ENCODE results near the gene GNL2. TPM values are rescaled to one million over a fixed set of nuclear protein-coding genes. Genes with fewer than 3 reads are reported as not detected.

The GNL2 gene
- total and polyA plus RNA-seq, 11 donors, result 19.4 to 76.7 (median 25.1) TPM

DNA sequence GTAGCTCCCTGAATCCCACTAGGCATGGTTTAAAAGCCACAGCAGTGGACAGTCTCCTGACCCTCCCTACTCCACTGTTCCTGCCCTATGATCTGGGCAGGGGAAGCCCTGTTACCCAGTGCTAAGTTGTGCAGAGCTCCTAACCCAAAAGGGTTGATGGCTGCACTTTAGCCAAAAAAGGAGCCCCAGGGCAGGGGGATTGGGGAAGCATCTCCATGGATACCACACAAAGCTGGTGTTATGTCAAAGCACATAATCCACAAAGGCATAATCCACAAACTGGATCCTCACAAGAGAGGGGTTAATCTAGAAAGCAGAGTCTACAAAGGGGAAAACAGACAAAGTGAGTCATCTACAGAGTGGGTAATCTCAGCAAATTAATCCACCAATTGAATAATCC, 33.3 kb upstream of the GNL2 start:
- no peak for ATAC-seq
- Histone ChIP-seq H3K27me3 (peaks cover 22 to 99% (median 74%) of the 10 kb centered on the region in 9 donors), H3K4me1 (peaks cover 0 to 7% (median 0%) of the 10 kb centered on the region in 12 donors), H3K9me3 (no peaks in the 10 kb centered on the region), H3K36me3 (no peaks in the 10 kb centered on the region), H3K4me3 (no peak overlapping the region), H3K27ac (no peak overlapping the region)
- DNase-seq, result no peak
- intact Hi-C loops (cut with DNase I), result no loop called here
- TF ChIP-seq, protein P1, sequence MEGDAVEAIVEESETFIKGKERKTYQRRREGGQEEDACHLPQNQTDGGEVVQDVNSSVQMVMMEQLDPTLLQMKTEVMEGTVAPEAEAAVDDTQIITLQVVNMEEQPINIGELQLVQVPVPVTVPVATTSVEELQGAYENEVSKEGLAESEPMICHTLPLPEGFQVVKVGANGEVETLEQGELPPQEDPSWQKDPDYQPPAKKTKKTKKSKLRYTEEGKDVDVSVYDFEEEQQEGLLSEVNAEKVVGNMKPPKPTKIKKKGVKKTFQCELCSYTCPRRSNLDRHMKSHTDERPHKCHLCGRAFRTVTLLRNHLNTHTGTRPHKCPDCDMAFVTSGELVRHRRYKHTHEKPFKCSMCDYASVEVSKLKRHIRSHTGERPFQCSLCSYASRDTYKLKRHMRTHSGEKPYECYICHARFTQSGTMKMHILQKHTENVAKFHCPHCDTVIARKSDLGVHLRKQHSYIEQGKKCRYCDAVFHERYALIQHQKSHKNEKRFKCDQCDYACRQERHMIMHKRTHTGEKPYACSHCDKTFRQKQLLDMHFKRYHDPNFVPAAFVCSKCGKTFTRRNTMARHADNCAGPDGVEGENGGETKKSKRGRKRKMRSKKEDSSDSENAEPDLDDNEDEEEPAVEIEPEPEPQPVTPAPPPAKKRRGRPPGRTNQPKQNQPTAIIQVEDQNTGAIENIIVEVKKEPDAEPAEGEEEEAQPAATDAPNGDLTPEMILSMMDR (IDR thresholded peaks at IDR 0.05), result no peak
- no peak for TF ChIP-seq POLR2A (IDR thresholded peaks at IDR 0.05)

DNA sequence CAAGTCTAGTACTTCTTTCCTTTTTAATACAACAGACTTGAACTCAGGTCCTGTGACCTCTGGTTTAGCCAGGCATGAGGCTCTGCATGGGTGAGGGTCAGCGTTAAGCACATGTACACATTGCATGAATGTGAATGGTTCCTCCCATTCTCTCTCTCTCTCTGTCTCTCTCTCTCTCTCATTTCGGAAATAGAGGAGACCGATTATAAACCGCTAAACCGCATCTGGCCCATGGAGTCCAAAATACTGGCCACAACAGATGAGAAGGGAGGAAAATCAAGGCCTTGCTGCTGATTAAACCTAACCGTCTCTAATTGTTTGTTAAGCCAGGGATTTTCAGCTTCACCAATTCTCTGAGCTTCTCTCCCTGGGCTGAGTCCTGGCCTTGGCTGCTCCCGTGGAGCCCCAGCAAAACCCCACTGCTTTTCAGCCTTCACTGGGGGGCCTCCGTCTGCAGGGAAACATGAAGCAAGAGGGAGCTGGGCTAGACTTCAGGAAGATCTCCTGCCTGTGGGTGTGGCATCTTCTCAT, 32.4 kb upstream of the GNL2 start:
- intact Hi-C loops (cut with DNase I), result no loop called here
- Histone ChIP-seq H3K36me3 (no peaks in the 10 kb centered on the region), H3K4me1 (no peaks in the 10 kb centered on the region), H3K4me3 (no peak overlapping the region), H3K27ac (no peak overlapping the region), H3K9me3 (no peaks in the 10 kb centered on the region), H3K27me3 (peaks cover 20 to 90% (median 69%) of the 10 kb centered on the region in 9 donors)
- 71 to 85% (median 78%) methylated on average over 8 of the region's 8 CpGs for WGBS, 4 donors
- ATAC-seq (no peak), DNase-seq (no peak)
- TF ChIP-seq, protein P1 (IDR thresholded peaks at IDR 0.05), result no peak
- no peak for TF ChIP-seq POLR2A (IDR thresholded peaks at IDR 0.05)

DNA sequence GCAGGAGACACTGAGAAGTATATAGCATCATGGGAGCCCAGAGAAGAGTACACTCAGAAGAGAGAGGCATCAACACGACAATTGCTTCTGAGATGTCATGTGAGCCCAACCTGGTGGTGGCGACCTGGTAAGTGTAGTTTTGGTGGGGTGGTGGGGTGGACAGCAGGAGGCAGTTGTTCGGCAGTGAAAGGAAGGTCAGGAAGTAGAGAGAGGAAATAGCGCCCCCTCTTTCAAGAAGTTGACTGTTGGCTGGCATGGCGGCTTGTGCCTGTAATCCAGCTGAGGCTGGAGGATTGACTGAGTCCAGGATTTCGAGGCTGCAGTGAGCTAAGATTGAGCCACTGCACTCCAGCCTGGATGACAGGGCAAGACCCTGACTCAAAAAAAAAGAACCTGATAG, 26.4 kb upstream of the GNL2 start:
- ATAC-seq (no peak), DNase-seq (no peak)
- WGBS, 4 donors, result 41 to 53% (median 47%) methylated on average over 6 of the region's 6 CpGs
- Histone ChIP-seq H3K36me3 (no peaks in the 10 kb centered on the region), H3K27me3 (peaks cover 0 to 75% (median 30%) of the 10 kb centered on the region in 9 donors), H3K9me3 (no peaks in the 10 kb centered on the region), H3K4me1 (no peaks in the 10 kb centered on the region), H3K4me3 (no peak overlapping the region), H3K27ac (no peak overlapping the region)
- TF ChIP-seq, protein P1 (IDR thresholded peaks at IDR 0.05), result no peak
- no peak for TF ChIP-seq POLR2A (IDR thresholded peaks at IDR 0.05)
- intact Hi-C loops (cut with DNase I), result no loop called here

DNA sequence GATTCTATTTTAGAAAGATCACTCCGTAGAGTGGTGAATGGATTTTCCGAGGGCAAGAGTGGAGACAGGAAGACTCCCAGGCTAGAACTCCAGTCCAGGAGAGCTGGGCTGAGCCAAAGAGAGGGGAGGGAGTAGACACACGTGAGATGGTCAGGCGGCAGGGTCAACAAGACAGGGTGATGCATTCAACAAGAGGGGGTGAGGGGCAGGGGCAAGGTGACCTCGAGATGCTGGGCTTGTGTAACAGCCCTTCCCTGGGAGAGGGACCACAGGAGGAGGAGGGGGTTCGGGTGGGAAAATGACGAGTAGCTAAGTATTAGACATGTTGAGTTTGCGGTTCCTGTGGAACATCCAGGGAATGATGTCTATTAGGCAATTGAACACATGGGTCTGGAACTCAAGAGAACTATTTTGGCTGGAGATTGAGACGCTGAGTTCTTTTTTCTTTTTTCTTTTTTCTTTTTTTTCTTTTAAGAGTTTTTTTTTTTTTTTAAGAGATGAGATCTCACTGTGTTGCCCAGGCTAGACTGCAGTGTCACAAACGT, 25.7 kb upstream of the GNL2 start:
- no peak for ATAC-seq
- Histone ChIP-seq H3K27me3 (peaks cover 0 to 75% (median 33%) of the 10 kb centered on the region in 9 donors), H3K4me3 (no peak overlapping the region), H3K4me1 (no peaks in the 10 kb centered on the region), H3K27ac (no peak overlapping the region), H3K36me3 (no peaks in the 10 kb centered on the region), H3K9me3 (no peaks in the 10 kb centered on the region)
- WGBS, 4 donors, result 55 to 62% (median 59%) methylated on average over 10 of the region's 10 CpGs
- TF ChIP-seq, protein P1 (IDR thresholded peaks at IDR 0.05), result no peak
- TF ChIP-seq POLR2A (IDR thresholded peaks at IDR 0.05), result no peak
- DNase-seq, result no peak
- intact Hi-C loops (cut with DNase I), result no loop called here

Measured in heart left ventricle (tissue), 16 donors.